Retinal pigment epithelial cell (primary cell): ENCODE measurements around the gene PTPRN2.

Source experiments
- DNase-seq: peaks from one replicate; pipeline ENCODE4 v3.0.0-alpha.2; 2010; ENCODE audit warnings: low read depth
- H3K4me3 ChIP-seq: 2 replicates; pipeline ENCODE4 v1.5.1; 2011; ENCODE audit warnings: mild to moderate bottlenecking, low read length, control low read depth, moderate library complexity
- CTCF ChIP-seq: conservative IDR thresholded peaks from 2 replicates; pipeline ENCODE4 v1.5.1; 2011; ENCODE audit warnings: low read depth, low read length, control low read depth, inconsistent platforms

The PTPRN2 gene

GRCh38 chr7:158024881-158025280 lies 562.7 kb downstream of the PTPRN2 start:
- no peak for DNase-seq
- no peak overlapping the region for H3K4me3 ChIP-seq
- TF ChIP-seq CTCF: no peak

GRCh38 chr7:158024351-158024715 lies 563.3 kb downstream of the PTPRN2 start:
- DNase-seq: no peak
- no peak overlapping the region for H3K4me3 ChIP-seq
- no peak for TF ChIP-seq CTCF

GRCh38 chr7:158023681-158024350 lies 563.8 kb downstream of the PTPRN2 start:
- no peak overlapping the region for H3K4me3 ChIP-seq
- no peak for DNase-seq
- no peak for TF ChIP-seq CTCF

- H3K4me3 ChIP-seq: no peak overlapping the region
- no peak for DNase-seq
- TF ChIP-seq CTCF: no peak
These were observed 564.5 kb downstream of the PTPRN2 start for GRCh38 chr7:158023157-158023556.

GRCh38 chr7:158022601-158023000 lies 565.0 kb downstream of the PTPRN2 start:
- no peak overlapping the region for H3K4me3 ChIP-seq
- no peak for DNase-seq
- no peak for TF ChIP-seq CTCF

GRCh38 chr7:158021836-158022235 lies 565.8 kb downstream of the PTPRN2 start:
- H3K4me3 ChIP-seq: no peak overlapping the region
- DNase-seq: no peak
- TF ChIP-seq CTCF: no peak

- H3K4me3 ChIP-seq: no peak overlapping the region
- no peak for DNase-seq
- no peak for TF ChIP-seq CTCF
These were observed 566.9 kb downstream of the PTPRN2 start for GRCh38 chr7:158020706-158021095.
